GM12892 (cell line): ENCODE results near the gene GALNT14.

ENCODE experiments used
- POLR2A ChIP-seq: IDR thresholded peaks from 2 replicates; pipeline ENCODE4 v1.6.1; 2011; ENCODE audit warnings: low read depth, low read length, control low read depth
- POLR2AphosphoS5 ChIP-seq: IDR thresholded peaks from 2 replicates; pipeline ENCODE4 v1.6.1; 2011; ENCODE audit warnings: low read depth, low read length, control low read depth
- TAF1 ChIP-seq: IDR thresholded peaks from 2 replicates; pipeline ENCODE4 v1.6.1; 2011; ENCODE audit warnings: low read depth, mild to moderate bottlenecking, control low read depth, low read length, borderline replicate concordance

- TF ChIP-seq POLR2A (no peak), TAF1 (no peak), POLR2AphosphoS5 (no peak)
These were observed 57.9 kb downstream of the GALNT14 start for GRCh38 chr2:31080361-31080760.
